ENCODE data around the gene SLC7A5. TPM values are rescaled to one million over a fixed set of nuclear protein-coding genes. Genes with fewer than 3 reads are reported as not detected.

Gene SLC7A5
- total and polyA plus RNA-seq, 2 of the 13 experiments (the other 11 are each of a cell fraction or from before 2014, with no cell fraction given), result 79.6 to 155 TPM

DNA sequence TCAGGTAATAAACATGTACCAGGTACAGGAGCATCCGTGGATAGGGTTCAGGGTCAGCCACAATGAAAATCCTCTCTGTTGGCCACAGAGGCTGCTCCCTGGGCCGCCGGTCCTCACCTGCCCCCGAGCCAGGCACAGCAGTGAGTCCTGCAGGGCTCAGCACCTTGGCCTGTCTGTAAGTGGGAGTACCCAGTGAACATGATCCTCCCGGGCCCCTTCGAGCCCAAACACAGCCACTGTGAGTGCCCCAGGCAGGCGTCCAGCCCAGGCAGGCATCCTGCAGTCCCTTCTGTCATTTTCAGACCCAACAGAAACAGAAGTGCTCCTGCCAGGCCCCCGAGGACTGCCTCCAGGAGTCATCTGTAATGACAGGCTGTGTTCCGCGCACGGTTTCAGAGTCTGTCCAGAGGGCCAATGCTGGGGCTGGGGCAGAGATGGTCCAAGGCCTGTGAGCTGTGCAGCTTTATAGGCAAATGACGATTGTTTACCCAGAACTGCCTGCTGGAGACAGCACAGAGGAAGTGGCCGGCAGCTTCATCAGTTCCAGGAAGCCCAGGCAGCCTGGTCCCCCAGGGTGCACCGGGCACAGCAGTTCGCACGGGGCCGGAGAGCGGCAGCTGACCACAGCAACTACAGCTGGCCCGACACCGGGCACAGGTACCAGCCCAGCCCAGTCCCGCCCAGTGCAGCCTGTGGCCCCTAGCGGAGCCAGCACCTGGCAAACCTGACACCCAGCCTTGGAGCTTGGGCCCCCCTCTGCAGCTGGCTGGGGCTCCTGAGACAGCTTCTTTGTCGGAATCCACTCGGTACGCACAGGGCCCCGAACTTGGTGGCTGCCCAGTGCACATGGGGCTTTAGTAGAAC, 13.2 kb downstream of the SLC7A5 start (continued):
- TF ChIP-seq HOXA7 (CRISPR knock-in tag; IDR thresholded peaks at IDR 0.05) (no peak), NFRKB (IDR thresholded peaks at IDR 0.05) (no peak), ZFP82 (CRISPR knock-in tag; IDR thresholded peaks at IDR 0.05; ENCODE audit: borderline replicate concordance) (peak; percentile 75; the same call in 1 of the 2 replicates), ZNF441 (CRISPR knock-in tag; IDR thresholded peaks at IDR 0.05; ENCODE audit: borderline replicate concordance) (no peak), ZNF44 (CRISPR knock-in tag; IDR thresholded peaks at IDR 0.05) (no peak), MED1 (CRISPR knock-in tag; IDR thresholded peaks at IDR 0.05) (peak; percentile 94), MEIS2 (CRISPR knock-in tag; IDR thresholded peaks at IDR 0.05) (peak; percentile 42; the same call in 1 of the 2 replicates), SCMH1 (CRISPR knock-in tag; IDR thresholded peaks at IDR 0.05; ENCODE audit: borderline replicate concordance) (no peak), CEBPG (CRISPR knock-in tag; IDR thresholded peaks at IDR 0.05) (peak; percentile 36), KDM1A (CRISPR knock-in tag; IDR thresholded peaks at IDR 0.05) (no peak)
- TF ChIP-seq, protein P1, sequence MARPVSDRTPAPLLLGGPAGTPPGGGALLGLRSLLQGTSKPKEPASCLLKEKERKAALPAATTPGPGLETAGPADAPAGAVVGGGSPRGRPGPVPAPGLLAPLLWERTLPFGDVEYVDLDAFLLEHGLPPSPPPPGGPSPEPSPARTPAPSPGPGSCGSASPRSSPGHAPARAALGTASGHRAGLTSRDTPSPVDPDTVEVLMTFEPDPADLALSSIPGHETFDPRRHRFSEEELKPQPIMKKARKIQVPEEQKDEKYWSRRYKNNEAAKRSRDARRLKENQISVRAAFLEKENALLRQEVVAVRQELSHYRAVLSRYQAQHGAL (CRISPR knock-in tag; IDR thresholded peaks at IDR 0.05; ENCODE audit: not compliant biosample characterization), result peak; percentile 52
- TF ChIP-seq, protein P2, sequence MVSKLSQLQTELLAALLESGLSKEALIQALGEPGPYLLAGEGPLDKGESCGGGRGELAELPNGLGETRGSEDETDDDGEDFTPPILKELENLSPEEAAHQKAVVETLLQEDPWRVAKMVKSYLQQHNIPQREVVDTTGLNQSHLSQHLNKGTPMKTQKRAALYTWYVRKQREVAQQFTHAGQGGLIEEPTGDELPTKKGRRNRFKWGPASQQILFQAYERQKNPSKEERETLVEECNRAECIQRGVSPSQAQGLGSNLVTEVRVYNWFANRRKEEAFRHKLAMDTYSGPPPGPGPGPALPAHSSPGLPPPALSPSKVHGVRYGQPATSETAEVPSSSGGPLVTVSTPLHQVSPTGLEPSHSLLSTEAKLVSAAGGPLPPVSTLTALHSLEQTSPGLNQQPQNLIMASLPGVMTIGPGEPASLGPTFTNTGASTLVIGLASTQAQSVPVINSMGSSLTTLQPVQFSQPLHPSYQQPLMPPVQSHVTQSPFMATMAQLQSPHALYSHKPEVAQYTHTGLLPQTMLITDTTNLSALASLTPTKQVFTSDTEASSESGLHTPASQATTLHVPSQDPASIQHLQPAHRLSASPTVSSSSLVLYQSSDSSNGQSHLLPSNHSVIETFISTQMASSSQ (IDR thresholded peaks at IDR 0.05; ENCODE audit: low read depth), result no peak
- TF ChIP-seq, protein P2 (CRISPR knock-in tag; IDR thresholded peaks at IDR 0.05; ENCODE audit: borderline replicate concordance), result no peak
- TF ChIP-seq, protein P3, sequence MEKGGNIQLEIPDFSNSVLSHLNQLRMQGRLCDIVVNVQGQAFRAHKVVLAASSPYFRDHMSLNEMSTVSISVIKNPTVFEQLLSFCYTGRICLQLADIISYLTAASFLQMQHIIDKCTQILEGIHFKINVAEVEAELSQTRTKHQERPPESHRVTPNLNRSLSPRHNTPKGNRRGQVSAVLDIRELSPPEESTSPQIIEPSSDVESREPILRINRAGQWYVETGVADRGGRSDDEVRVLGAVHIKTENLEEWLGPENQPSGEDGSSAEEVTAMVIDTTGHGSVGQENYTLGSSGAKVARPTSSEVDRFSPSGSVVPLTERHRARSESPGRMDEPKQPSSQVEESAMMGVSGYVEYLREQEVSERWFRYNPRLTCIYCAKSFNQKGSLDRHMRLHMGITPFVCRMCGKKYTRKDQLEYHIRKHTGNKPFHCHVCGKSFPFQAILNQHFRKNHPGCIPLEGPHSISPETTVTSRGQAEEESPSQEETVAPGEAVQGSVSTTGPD (CRISPR knock-in tag; IDR thresholded peaks at IDR 0.05), result no peak
- TF ChIP-seq, protein P4, sequence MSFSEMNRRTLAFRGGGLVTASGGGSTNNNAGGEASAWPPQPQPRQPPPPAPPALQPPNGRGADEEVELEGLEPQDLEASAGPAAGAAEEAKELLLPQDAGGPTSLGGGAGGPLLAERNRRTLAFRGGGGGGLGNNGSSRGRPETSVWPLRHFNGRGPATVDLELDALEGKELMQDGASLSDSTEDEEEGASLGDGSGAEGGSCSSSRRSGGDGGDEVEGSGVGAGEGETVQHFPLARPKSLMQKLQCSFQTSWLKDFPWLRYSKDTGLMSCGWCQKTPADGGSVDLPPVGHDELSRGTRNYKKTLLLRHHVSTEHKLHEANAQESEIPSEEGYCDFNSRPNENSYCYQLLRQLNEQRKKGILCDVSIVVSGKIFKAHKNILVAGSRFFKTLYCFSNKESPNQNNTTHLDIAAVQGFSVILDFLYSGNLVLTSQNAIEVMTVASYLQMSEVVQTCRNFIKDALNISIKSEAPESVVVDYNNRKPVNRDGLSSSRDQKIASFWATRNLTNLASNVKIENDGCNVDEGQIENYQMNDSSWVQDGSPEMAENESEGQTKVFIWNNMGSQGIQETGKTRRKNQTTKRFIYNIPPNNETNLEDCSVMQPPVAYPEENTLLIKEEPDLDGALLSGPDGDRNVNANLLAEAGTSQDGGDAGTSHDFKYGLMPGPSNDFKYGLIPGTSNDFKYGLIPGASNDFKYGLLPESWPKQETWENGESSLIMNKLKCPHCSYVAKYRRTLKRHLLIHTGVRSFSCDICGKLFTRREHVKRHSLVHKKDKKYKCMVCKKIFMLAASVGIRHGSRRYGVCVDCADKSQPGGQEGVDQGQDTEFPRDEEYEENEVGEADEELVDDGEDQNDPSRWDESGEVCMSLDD (CRISPR knock-in tag; IDR thresholded peaks at IDR 0.05; ENCODE audit: borderline replicate concordance), result peak; percentile 65; the same call in 1 of the 2 replicates
- TF ChIP-seq, protein P5, sequence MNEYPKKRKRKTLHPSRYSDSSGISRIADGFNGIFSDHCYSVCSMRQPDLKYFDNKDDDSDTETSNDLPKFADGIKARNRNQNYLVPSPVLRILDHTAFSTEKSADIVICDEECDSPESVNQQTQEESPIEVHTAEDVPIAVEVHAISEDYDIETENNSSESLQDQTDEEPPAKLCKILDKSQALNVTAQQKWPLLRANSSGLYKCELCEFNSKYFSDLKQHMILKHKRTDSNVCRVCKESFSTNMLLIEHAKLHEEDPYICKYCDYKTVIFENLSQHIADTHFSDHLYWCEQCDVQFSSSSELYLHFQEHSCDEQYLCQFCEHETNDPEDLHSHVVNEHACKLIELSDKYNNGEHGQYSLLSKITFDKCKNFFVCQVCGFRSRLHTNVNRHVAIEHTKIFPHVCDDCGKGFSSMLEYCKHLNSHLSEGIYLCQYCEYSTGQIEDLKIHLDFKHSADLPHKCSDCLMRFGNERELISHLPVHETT (CRISPR knock-in tag; conservative IDR thresholded peaks at IDR 0.05), result peak; percentile 33; the same call in 1 of the 2 replicates
- TF ChIP-seq, protein P6, sequence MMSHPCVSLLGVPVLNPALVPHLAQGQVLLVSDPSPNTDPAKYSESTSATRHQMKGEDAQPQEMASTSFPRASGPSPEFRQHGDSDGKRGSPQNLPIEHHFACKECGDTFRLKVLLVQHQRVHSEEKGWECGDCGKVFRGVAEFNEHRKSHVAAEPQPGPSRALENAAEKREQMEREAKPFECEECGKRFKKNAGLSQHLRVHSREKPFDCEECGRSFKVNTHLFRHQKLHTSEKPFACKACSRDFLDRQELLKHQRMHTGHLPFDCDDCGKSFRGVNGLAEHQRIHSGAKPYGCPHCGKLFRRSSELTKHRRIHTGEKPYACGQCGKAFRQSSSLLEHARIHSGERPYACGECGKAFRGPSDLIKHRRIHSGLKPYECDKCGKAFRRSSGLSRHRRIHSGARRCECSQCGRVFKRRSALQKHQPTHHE (CRISPR knock-in tag; IDR thresholded peaks at IDR 0.05; ENCODE audit: borderline replicate concordance), result 0 out of 2 replicates have a peak, but pooled peaks have one; percentile 77
